A204.1 (cell line): ENCODE data around the gene ZCCHC7.
"Not testable (repeated sequence)": the region's sequence is repeated elsewhere in the genome, so short reads cannot be mapped to it uniquely, and the experiment has no call there.

Experiments used
- FAIRE-seq: peaks from 2 replicates; lab custom pipeline; 2012; peaks lifted over from hg19 to GRCh38; lab: Jason Lieb, UNC

ZCCHC7 gene

GRCh38 chr9:37379835-37380234, 259.5 kb downstream of the ZCCHC7 start:
- FAIRE-seq: no peak

- no peak for FAIRE-seq
Measured at GRCh38 chr9:37380570-37380969, 260.2 kb downstream of the ZCCHC7 start.

- no peak for FAIRE-seq
Measured at GRCh38 chr9:37381094-37381741, 260.8 kb downstream of the ZCCHC7 start.

GRCh38 chr9:37382161-37382981, 262.0 kb downstream of the ZCCHC7 start:
- no peak for FAIRE-seq

- no peak for FAIRE-seq
Measured at GRCh38 chr9:37382982-37383357, 262.6 kb downstream of the ZCCHC7 start.

GRCh38 chr9:37383393-37383792, 263.0 kb downstream of the ZCCHC7 start:
- FAIRE-seq: no peak

- no peak for FAIRE-seq
Measured at GRCh38 chr9:37383876-37384746, 263.7 kb downstream of the ZCCHC7 start.

- FAIRE-seq: no peak
Measured at GRCh38 chr9:37385286-37385685, 264.9 kb downstream of the ZCCHC7 start.

GRCh38 chr9:37386988-37387387, 266.6 kb downstream of the ZCCHC7 start:
- no peak for FAIRE-seq

- FAIRE-seq: no peak
Measured at GRCh38 chr9:37390759-37391158, 270.4 kb downstream of the ZCCHC7 start.

GRCh38 chr9:37392272-37392671, 271.9 kb downstream of the ZCCHC7 start:
- no peak for FAIRE-seq

- no peak for FAIRE-seq
Measured at GRCh38 chr9:37395229-37395628, 274.9 kb downstream of the ZCCHC7 start.

- FAIRE-seq: no peak
Measured at GRCh38 chr9:37395663-37396062, 275.3 kb downstream of the ZCCHC7 start.

GRCh38 chr9:37397948-37398347, 277.6 kb downstream of the ZCCHC7 start:
- FAIRE-seq: not testable (repeated sequence)

- no peak for FAIRE-seq
Measured at GRCh38 chr9:37398464-37399025, 278.2 kb downstream of the ZCCHC7 start.

- FAIRE-seq: no peak
Measured at GRCh38 chr9:37399336-37399735, 279.0 kb downstream of the ZCCHC7 start.

GRCh38 chr9:37404590-37404989, 284.2 kb downstream of the ZCCHC7 start:
- FAIRE-seq: no peak

- FAIRE-seq: no peak
Measured at GRCh38 chr9:37405350-37405749, 285.0 kb downstream of the ZCCHC7 start.

- no peak for FAIRE-seq
Measured at GRCh38 chr9:37405764-37406380, 285.5 kb downstream of the ZCCHC7 start.

- no peak for FAIRE-seq
Measured at GRCh38 chr9:37406603-37407401, 286.4 kb downstream of the ZCCHC7 start.

GRCh38 chr9:37407468-37407867, 287.1 kb downstream of the ZCCHC7 start:
- FAIRE-seq: peak; percentile 48
